ENCODE data around the gene SLC19A1. TPM values are rescaled to one million over a fixed set of nuclear protein-coding genes. Genes with fewer than 3 reads are reported as not detected.

The SLC19A1 gene
- total RNA-seq, 1 donor from 2014 or later, result 6.5 TPM

GRCh38 chr21:45572783-45573451, 30.7 kb upstream of the SLC19A1 start:
- H3K4me3 Mint-ChIP-seq (ENCODE audit: unreplicated experiment), result no peak overlapping the region
- no peaks in the 10 kb centered on the region for H3K9me3 Mint-ChIP-seq (ENCODE audit: low read depth)
- H3K27ac Mint-ChIP-seq (ENCODE audit: unreplicated experiment), result peak overlapping the region; percentile 34
- peaks cover 3% of the 10 kb centered on the region for H3K36me3 Mint-ChIP-seq (ENCODE audit: low read depth)
- no peak for TF ChIP-seq CTCF (IDR thresholded peaks at IDR 0.05)
- H3K4me1 Mint-ChIP-seq (ENCODE audit: low read depth), result peaks cover 26% of the 10 kb centered on the region
- H3K27me3 Mint-ChIP-seq (ENCODE audit: low read depth), result peaks cover 10% of the 10 kb centered on the region
- no peak for DNase-seq (ENCODE audit: low spot score)

GRCh38 chr21:45572231-45572630, 30.0 kb upstream of the SLC19A1 start:
- no peak for TF ChIP-seq CTCF (IDR thresholded peaks at IDR 0.05)
- Mint-ChIP-seq H3K36me3 (ENCODE audit: low read depth) (peaks cover 3% of the 10 kb centered on the region), H3K27ac (ENCODE audit: unreplicated experiment) (no peak overlapping the region), H3K4me3 (ENCODE audit: unreplicated experiment) (no peak overlapping the region), H3K9me3 (ENCODE audit: low read depth) (no peaks in the 10 kb centered on the region), H3K27me3 (ENCODE audit: low read depth) (peaks cover 12% of the 10 kb centered on the region), H3K4me1 (ENCODE audit: low read depth) (peaks cover 26% of the 10 kb centered on the region)
- no peak for DNase-seq (ENCODE audit: low spot score)

GRCh38 chr21:45571641-45572040, 29.4 kb upstream of the SLC19A1 start:
- Mint-ChIP-seq H3K27me3 (ENCODE audit: low read depth) (peaks cover 10% of the 10 kb centered on the region), H3K27ac (ENCODE audit: unreplicated experiment) (no peak overlapping the region), H3K4me1 (ENCODE audit: low read depth) (peaks cover 26% of the 10 kb centered on the region), H3K9me3 (ENCODE audit: low read depth) (no peaks in the 10 kb centered on the region), H3K36me3 (ENCODE audit: low read depth) (peaks cover 3% of the 10 kb centered on the region), H3K4me3 (ENCODE audit: unreplicated experiment) (no peak overlapping the region)
- TF ChIP-seq CTCF (IDR thresholded peaks at IDR 0.05), result no peak
- no peak for DNase-seq (ENCODE audit: low spot score)

GRCh38 chr21:45570826-45571601, 28.8 kb upstream of the SLC19A1 start:
- H3K27ac Mint-ChIP-seq (ENCODE audit: unreplicated experiment), result peak overlapping the region; percentile 55
- peaks cover 7% of the 10 kb centered on the region for H3K27me3 Mint-ChIP-seq (ENCODE audit: low read depth)
- H3K4me1 Mint-ChIP-seq (ENCODE audit: low read depth), result peaks cover 26% of the 10 kb centered on the region
- DNase-seq (ENCODE audit: low spot score), result no peak
- H3K36me3 Mint-ChIP-seq (ENCODE audit: low read depth), result peaks cover 2% of the 10 kb centered on the region
- H3K9me3 Mint-ChIP-seq (ENCODE audit: low read depth), result no peaks in the 10 kb centered on the region
- TF ChIP-seq CTCF (IDR thresholded peaks at IDR 0.05), result no peak
- no peak overlapping the region for H3K4me3 Mint-ChIP-seq (ENCODE audit: unreplicated experiment)

- TF ChIP-seq CTCF (IDR thresholded peaks at IDR 0.05), result no peak
- no peaks in the 10 kb centered on the region for H3K9me3 Mint-ChIP-seq (ENCODE audit: low read depth)
- no peak overlapping the region for H3K4me3 Mint-ChIP-seq (ENCODE audit: unreplicated experiment)
Observed at GRCh38 chr21:45570071-45570470, 27.8 kb upstream of the SLC19A1 start.

More at GRCh38 chr21:45570071-45570470, 27.8 kb upstream of the SLC19A1 start:
- peaks cover 26% of the 10 kb centered on the region for H3K4me1 Mint-ChIP-seq (ENCODE audit: low read depth)
- H3K27ac Mint-ChIP-seq (ENCODE audit: unreplicated experiment), result no peak overlapping the region
- H3K27me3 Mint-ChIP-seq (ENCODE audit: low read depth), result peaks cover 9% of the 10 kb centered on the region
- no peak for DNase-seq (ENCODE audit: low spot score)
- H3K36me3 Mint-ChIP-seq (ENCODE audit: low read depth), result peaks cover 2% of the 10 kb centered on the region
